H1 (cell line): ENCODE measurements around the gene TGM2. TPM values are rescaled to one million over a fixed set of nuclear protein-coding genes. Genes with fewer than 3 reads are reported as not detected.

Experiments
- CTCF ChIA-PET: fragments of 300-600 bp; sonication (Branson Sonifier 250); formaldehyde crosslinking; loops from one replicate; lab custom pipeline; 2021; ENCODE audit not compliant: partially characterized antibody; lab: Charles Lee
- POLR2A ChIA-PET: fragments of 300-600 bp; sonication (Branson Sonifier 250); formaldehyde crosslinking; loops from one replicate; lab custom pipeline; 2021; ENCODE audit warnings: inconsistent platforms; ENCODE audit not compliant: partially characterized antibody; lab: Charles Lee
- DNase-seq, 2 experiments: peaks; one replicate each; pipeline versions ENCODE4 v3.0.0 to v3.0.0-alpha.2; 2010 to 2022; ENCODE audit warnings: low spot score in 2 of 2, low read depth in 1 of 2, mixed read lengths in 1 of 2
- FAIRE-seq: peaks from 2 replicates; lab custom pipeline; 2011; peaks lifted over from hg19 to GRCh38; lab: Jason Lieb, UNC
- H2AFZ ChIP-seq: 2 replicates; pipeline ENCODE4 v1.8.1; 2012; ENCODE audit warnings: low read length, inconsistent platforms
- H2AK5ac ChIP-seq: 2 replicates; pipeline ENCODE4 v1.6.1; 2013; ENCODE audit warnings: low read depth, low read length
- H2BK120ac ChIP-seq: replicated peaks from 2 replicates; pipeline ENCODE3; 2013; ENCODE audit warnings: low read depth, low read length, inconsistent platforms
- H2BK12ac ChIP-seq: 2 replicates; pipeline ENCODE4 v1.6.1; 2013; ENCODE audit warnings: low read depth, low read length
- H2BK15ac ChIP-seq: 2 replicates; pipeline ENCODE4 v1.6.1; 2013; ENCODE audit warnings: low read length
- H2BK20ac ChIP-seq: 2 replicates; pipeline ENCODE4 v1.6.1; 2013; ENCODE audit warnings: low read length
- H2BK5ac ChIP-seq: 2 replicates; pipeline ENCODE4 v1.6.1; 2013; ENCODE audit warnings: low read depth, low read length
- H3K14ac ChIP-seq: 2 replicates; pipeline ENCODE4 v1.6.1; 2013; ENCODE audit warnings: inconsistent platforms; ENCODE audit not compliant: insufficient read length
- H3K18ac ChIP-seq: 2 replicates; pipeline ENCODE4 v1.6.1; 2013; ENCODE audit warnings: low read length; ENCODE audit errors: extremely low read depth
- H3K23ac ChIP-seq: 2 replicates; pipeline ENCODE4 v1.6.1; 2013; ENCODE audit warnings: inconsistent platforms; ENCODE audit not compliant: insufficient read length
- H3K23me2 ChIP-seq: 2 replicates; pipeline ENCODE4 v1.6.1; 2013; ENCODE audit warnings: low read depth, low read length
- H3K27ac ChIP-seq: 2 replicates; pipeline ENCODE4 v1.6.1; 2011; ENCODE audit warnings: low read depth, low read length, inconsistent platforms
- H3K27me3 ChIP-seq, 4 experiments: replicated peaks in 1 of 4; 1 replicate in 1 of 4; 2 replicates in 3 of 4; pipeline versions ENCODE4 v1.6.1 to v1.8.1; 2011 to 2013; ENCODE audit warnings: low read length in 3 of 4, mild to moderate bottlenecking in 3 of 4, inconsistent platforms in 2 of 4, mixed read lengths in 2 of 4, moderate library complexity in 1 of 4; ENCODE audit not compliant: control insufficient read depth in 3 of 4, insufficient read depth in 3 of 4; ENCODE audit errors: extremely low read depth in 1 of 4
- H3K36me3 ChIP-seq, 4 experiments: 2 replicates each; pipeline versions ENCODE4 v1.6.1 to v1.8.1; 2011 to 2013; ENCODE audit warnings: mild to moderate bottlenecking in 4 of 4, low read length in 3 of 4, moderate library complexity in 2 of 4, control low read depth in 1 of 4, inconsistent platforms in 1 of 4; ENCODE audit not compliant: insufficient read depth in 4 of 4, control insufficient read depth in 2 of 4
- H3K4ac ChIP-seq: replicated peaks from 2 replicates; pipeline ENCODE3; 2013; ENCODE audit warnings: low read length, low read depth, mixed read lengths, inconsistent platforms; ENCODE audit not compliant: insufficient read length
- H3K4me1 ChIP-seq, 4 experiments: replicated peaks in 1 of 4; 1 replicate in 1 of 4; 2 replicates in 3 of 4; pipeline versions ENCODE4 v1.6.1 to v1.8.1; 2011 to 2013; ENCODE audit warnings: low read length in 3 of 4, inconsistent platforms in 2 of 4, mixed read lengths in 1 of 4; ENCODE audit not compliant: insufficient read depth in 4 of 4, control insufficient read depth in 3 of 4
- H3K4me2 ChIP-seq, 2 experiments: 2 replicates each; pipeline versions ENCODE4 v1.6.1 to v1.8.1; 2011 to 2013; ENCODE audit warnings: low read depth in 2 of 2, low read length in 2 of 2, control low read depth in 1 of 2, inconsistent platforms in 1 of 2, mild to moderate bottlenecking in 1 of 2; ENCODE audit not compliant: insufficient read depth in 1 of 2
- H3K4me3 ChIP-seq, 4 experiments: fragments of 200-600, 300-600 bp in 1 of 4; sonication (generic), shearing (Covaris generic), sonication (Bioruptor Twin) in 1 of 4; 2 replicates each; pipeline versions ENCODE4 v1.5.1 to v1.8.1; 2011 to 2016; ENCODE audit warnings: low read length in 4 of 4, low read depth in 3 of 4, control low read depth in 2 of 4, inconsistent platforms in 2 of 4, mild to moderate bottlenecking in 2 of 4, mixed read lengths in 1 of 4, moderate library complexity in 1 of 4; ENCODE audit not compliant: insufficient read depth in 2 of 4; ENCODE audit errors: extremely low read depth in 1 of 4
- H3K56ac ChIP-seq: replicated peaks from 2 replicates; pipeline ENCODE3; 2013; ENCODE audit warnings: low read depth, mild to moderate bottlenecking, mixed read lengths, low read length, inconsistent platforms; ENCODE audit not compliant: insufficient read length
- H3K79me1 ChIP-seq: 2 replicates; pipeline ENCODE4 v1.6.1; 2013; ENCODE audit warnings: low read depth, low read length, control low read depth
- H3K79me2 ChIP-seq, 2 experiments: 2 replicates each; pipeline versions ENCODE4 v1.6.1 to v1.8.1; 2012 to 2013; ENCODE audit warnings: low read length in 2 of 2, mild to moderate bottlenecking in 2 of 2, inconsistent platforms in 1 of 2; ENCODE audit not compliant: insufficient read depth in 2 of 2, control insufficient read depth in 1 of 2
- H3K9ac ChIP-seq, 4 experiments: replicated peaks in 1 of 4; 1 replicate in 1 of 4; 2 replicates in 3 of 4; pipeline versions ENCODE4 v1.6.1 to v1.8.1; 2011 to 2013; ENCODE audit warnings: low read depth in 3 of 4, low read length in 3 of 4, control low read depth in 2 of 4, mild to moderate bottlenecking in 2 of 4, moderate library complexity in 2 of 4, inconsistent platforms in 1 of 4; ENCODE audit errors: extremely low read depth in 1 of 4
- H3K9me3 ChIP-seq, 2 experiments: 2 replicates each; pipeline versions ENCODE4 v1.6.1 to v1.8.1; 2012 to 2013; ENCODE audit warnings: mild to moderate bottlenecking in 2 of 2, moderate library complexity in 2 of 2, control low read depth in 1 of 2, inconsistent platforms in 1 of 2, low read depth in 1 of 2, low read length in 1 of 2, mixed read lengths in 1 of 2; ENCODE audit not compliant: insufficient read depth in 2 of 2
- H4K20me1 ChIP-seq, 2 experiments: replicated peaks in 1 of 2; 2 replicates each; pipeline versions ENCODE3 to v1.8.1; 2011 to 2013; ENCODE audit warnings: inconsistent platforms in 2 of 2, low read length in 2 of 2, mild to moderate bottlenecking in 1 of 2; ENCODE audit not compliant: insufficient read depth in 2 of 2, control insufficient read depth in 1 of 2
- H4K5ac ChIP-seq: 2 replicates; pipeline ENCODE4 v1.6.1; 2013; ENCODE audit warnings: low read length, low read depth, mixed read lengths, inconsistent platforms; ENCODE audit not compliant: insufficient read length
- H4K8ac ChIP-seq: 2 replicates; pipeline ENCODE4 v1.8.0; 2013; ENCODE audit warnings: mild to moderate bottlenecking, moderate library complexity, low read length, inconsistent platforms; ENCODE audit not compliant: insufficient read depth; ENCODE audit errors: extremely low read depth
- H4K91ac ChIP-seq: replicated peaks from 2 replicates; pipeline ENCODE3; 2013; ENCODE audit warnings: low read length, mixed read lengths, inconsistent platforms; ENCODE audit not compliant: insufficient read length
- BACH1 ChIP-seq: IDR thresholded peaks from 2 replicates; pipeline ENCODE4 v1.6.1; 2012; ENCODE audit warnings: low read length, improper control_type of control experiment
- EP300 ChIP-seq, 2 experiments: IDR thresholded peaks; 1 replicate in 1 of 2; 2 replicates in 1 of 2; pipeline ENCODE4 v1.6.1; 2011 to 2012; ENCODE audit warnings: low read depth in 2 of 2, low read length in 2 of 2, mild to moderate bottlenecking in 2 of 2, borderline replicate concordance in 1 of 2, inconsistent platforms in 1 of 2, moderate library complexity in 1 of 2
- GTF2F1 ChIP-seq: IDR thresholded peaks from 2 replicates; pipeline ENCODE4 v1.6.1; 2012; ENCODE audit warnings: low read depth, low read length, improper control_type of control experiment, borderline replicate concordance
- HDAC2 ChIP-seq, 2 experiments: fragments of 300-600 bp in 1 of 2; sonication (generic) in 1 of 2; IDR thresholded peaks; 2 replicates each; pipeline ENCODE4 v1.6.1; 2011 to 2012; ENCODE audit warnings: low read depth in 2 of 2, low read length in 2 of 2, mild to moderate bottlenecking in 2 of 2, moderate library complexity in 2 of 2, borderline replicate concordance in 1 of 2, inconsistent platforms in 1 of 2
- RFX5 ChIP-seq: IDR thresholded peaks from 2 replicates; pipeline ENCODE4 v1.6.1; 2011; ENCODE audit warnings: low read depth, low read length, improper control_type of control experiment, borderline replicate concordance
- RXRA ChIP-seq: IDR thresholded peaks from 2 replicates; pipeline ENCODE4 v1.6.1; 2011; ENCODE audit warnings: low read depth, mild to moderate bottlenecking, low read length, moderate library complexity; ENCODE audit not compliant: insufficient read depth
- SP4 ChIP-seq: IDR thresholded peaks from 2 replicates; pipeline ENCODE4 v1.6.1; 2012; ENCODE audit warnings: low read length, inconsistent platforms
- TAF1 ChIP-seq: IDR thresholded peaks from 2 replicates; pipeline ENCODE4 v1.6.1; 2011; ENCODE audit warnings: mild to moderate bottlenecking, low read depth, low read length
- whole genome bisulfite sequencing, 2 experiments: shearing (Covaris generic) in 1 of 2; methylation state at CpG; one replicate each; pipeline versions ENCODE4 v1.1.6 to v1.1.7; 2013 to 2015; ENCODE audit warnings: low lambda C conversion rate in 2 of 2, mixed read lengths in 2 of 2, inconsistent platforms in 1 of 2, low coverage in 1 of 2, missing lambda C conversion rate in 1 of 2; ENCODE audit not compliant: insufficient replicate concordance in 2 of 2, insufficient coverage in 1 of 2, insufficient read length in 1 of 2; ENCODE audit errors: extremely low coverage in 1 of 2, missing lambda C conversion rate in 1 of 2; 5-methylcytosine and 5-hydroxymethylcytosine counted together
- polyA plus RNA-seq, 7 experiments: library from polyadenylated mRNA; depleted of rRNA in 3 of 7; stranded (reverse) in 5 of 7; unstranded in 2 of 7; fragments of >200 nt in 5 of 7; fragments of 200-250 nt in 2 of 7; gene quantifications; 1 replicate in 5 of 7; 2 replicates in 1 of 7; 4 replicates in 1 of 7; pipeline versions ENCODE4 v1.2.1 to v1.2.3, GENCODE V29; 2011 to 2013; ENCODE audit warnings: missing spikeins in 2 of 7, mixed read lengths in 2 of 7
- total RNA-seq: library from RNA; stranded (reverse); fragmentation: NEBNext Ultra II Directional; extraction: Animal tissue kit (Norgen Biotek cat#: 25700); gene quantifications from 2 replicates; pipeline ENCODE4 v1.2.1, GENCODE V29; 2021
- TF ChIP-seq, protein P1 (sequence below): IDR thresholded peaks from 2 replicates; pipeline ENCODE4 v1.6.1; 2012; ENCODE audit warnings: low read length, inconsistent platforms

The TGM2 gene
- total and polyA plus RNA-seq, 2 of the 8 experiments (the other 6 are each of a cell fraction or from before 2014, with no cell fraction given), result 0.86 to 1.0 TPM

GRCh38 chr20:38144974-38145728 is 19.9 kb downstream of the TGM2 start:
- Histone ChIP-seq H2BK15ac (no peak overlapping the region), H3K4me2 (no peak overlapping the region), H4K8ac (no peak overlapping the region), H3K23me2 (no peaks in the 10 kb centered on the region), H3K9me3 (no peaks in the 10 kb centered on the region), H3K27me3 (no peaks in the 10 kb centered on the region), H3K4ac (no peak overlapping the region), H3K27ac (no peak overlapping the region), H4K91ac (no peak overlapping the region), H4K5ac (no peak overlapping the region), H3K18ac (no peak overlapping the region), H3K4me1 (peaks cover 0 to 8% (median 3%) of the 10 kb centered on the region in 4 experiments; a peak in 4 of 7 replicates), H3K36me3 (no peaks in the 10 kb centered on the region), H3K14ac (no peak overlapping the region), H2AFZ (no peak overlapping the region), H3K79me2 (no peaks in the 10 kb centered on the region), H2BK120ac (no peak overlapping the region), H2BK5ac (no peak overlapping the region), H2BK20ac (no peak overlapping the region), H2BK12ac (no peak overlapping the region), H3K23ac (no peak overlapping the region), H2AK5ac (no peak overlapping the region), H4K20me1 (no peaks in the 10 kb centered on the region), H3K79me1 (no peaks in the 10 kb centered on the region), H3K56ac (no peak overlapping the region), H3K4me3 (no peak overlapping the region), H3K9ac (no peak overlapping the region)
- POLR2A ChIA-PET, result interaction anchor here (0.6 kb wide), 1 partner anchor 24 kb away, joined by 4 read pairs; no protein-coding TSS in a partner anchor
- WGBS, 2 experiments, result 84% methylated on average over 9 of the region's 9 CpGs; no CpG with 5 or more reads in 1 of the 2 experiments
- DNase-seq, result no peak
- CTCF ChIA-PET, result interaction anchor here (0.8 to 4.5 kb wide), 9 partner anchors 9 to 87 kb away, joined by 3 to 21 read pairs (median 3); no protein-coding TSS in a partner anchor
- FAIRE-seq, result no peak
- TF ChIP-seq RFX5 (no peak), GTF2F1 (no peak), HDAC2 (IDR thresholded peaks at IDR 0.05; ENCODE audit: borderline replicate concordance in 1 of 2, low read depth in 2 of 2, low read length in 2 of 2) (no peak), EP300 (IDR thresholded peaks at IDR 0.05; ENCODE audit: borderline replicate concordance in 1 of 2, low read depth in 2 of 2, low read length in 2 of 2) (no peak), BACH1 (no peak), RXRA (no peak), SP4 (no peak), TAF1 (no peak)
- TF ChIP-seq, protein P1, sequence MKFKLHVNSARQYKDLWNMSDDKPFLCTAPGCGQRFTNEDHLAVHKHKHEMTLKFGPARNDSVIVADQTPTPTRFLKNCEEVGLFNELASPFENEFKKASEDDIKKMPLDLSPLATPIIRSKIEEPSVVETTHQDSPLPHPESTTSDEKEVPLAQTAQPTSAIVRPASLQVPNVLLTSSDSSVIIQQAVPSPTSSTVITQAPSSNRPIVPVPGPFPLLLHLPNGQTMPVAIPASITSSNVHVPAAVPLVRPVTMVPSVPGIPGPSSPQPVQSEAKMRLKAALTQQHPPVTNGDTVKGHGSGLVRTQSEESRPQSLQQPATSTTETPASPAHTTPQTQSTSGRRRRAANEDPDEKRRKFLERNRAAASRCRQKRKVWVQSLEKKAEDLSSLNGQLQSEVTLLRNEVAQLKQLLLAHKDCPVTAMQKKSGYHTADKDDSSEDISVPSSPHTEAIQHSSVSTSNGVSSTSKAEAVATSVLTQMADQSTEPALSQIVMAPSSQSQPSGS, result no peak
